ENCODE data around the gene TCP1.

GRCh38 chr6:159821726-159822125 is 32.3 kb upstream of the TCP1 start:
- TF ChIP-seq, protein P1, sequence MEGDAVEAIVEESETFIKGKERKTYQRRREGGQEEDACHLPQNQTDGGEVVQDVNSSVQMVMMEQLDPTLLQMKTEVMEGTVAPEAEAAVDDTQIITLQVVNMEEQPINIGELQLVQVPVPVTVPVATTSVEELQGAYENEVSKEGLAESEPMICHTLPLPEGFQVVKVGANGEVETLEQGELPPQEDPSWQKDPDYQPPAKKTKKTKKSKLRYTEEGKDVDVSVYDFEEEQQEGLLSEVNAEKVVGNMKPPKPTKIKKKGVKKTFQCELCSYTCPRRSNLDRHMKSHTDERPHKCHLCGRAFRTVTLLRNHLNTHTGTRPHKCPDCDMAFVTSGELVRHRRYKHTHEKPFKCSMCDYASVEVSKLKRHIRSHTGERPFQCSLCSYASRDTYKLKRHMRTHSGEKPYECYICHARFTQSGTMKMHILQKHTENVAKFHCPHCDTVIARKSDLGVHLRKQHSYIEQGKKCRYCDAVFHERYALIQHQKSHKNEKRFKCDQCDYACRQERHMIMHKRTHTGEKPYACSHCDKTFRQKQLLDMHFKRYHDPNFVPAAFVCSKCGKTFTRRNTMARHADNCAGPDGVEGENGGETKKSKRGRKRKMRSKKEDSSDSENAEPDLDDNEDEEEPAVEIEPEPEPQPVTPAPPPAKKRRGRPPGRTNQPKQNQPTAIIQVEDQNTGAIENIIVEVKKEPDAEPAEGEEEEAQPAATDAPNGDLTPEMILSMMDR (IDR thresholded peaks at IDR 0.05; ENCODE audit: low read length), result no peak
- no peak for TF ChIP-seq EZH2 (optimal IDR thresholded peaks at IDR 0.05; ENCODE audit: low read depth, low read length)
